HL-60 (cell line): ENCODE results near the gene COPZ1.

Experiments used
- CTCF ChIP-seq: IDR thresholded peaks from one replicate; pipeline ENCODE4 v1.5.1; 2011; ENCODE audit warnings: low read length, control low read depth, inconsistent platforms; ENCODE audit not compliant: insufficient read depth
- GABPA ChIP-seq: IDR thresholded peaks from 2 replicates; pipeline ENCODE4 v1.6.1; 2012; ENCODE audit warnings: low read depth

- TF ChIP-seq CTCF (no peak), GABPA (no peak)
Observed at GRCh38 chr12:54389607-54390175, 64.8 kb downstream of the COPZ1 start.
